Thoracic aorta (tissue), 2 donors: ENCODE data around the gene KRT3. TPM values are rescaled to one million over a fixed set of nuclear protein-coding genes. Genes with fewer than 3 reads are reported as not detected.
"Not testable (repeated sequence)": the region's sequence is repeated elsewhere in the genome, so short reads cannot be mapped to it uniquely, and the experiment has no call there.

Experiments used
- ATAC-seq: fragments of 150-250 bp; one replicate; pipeline ENCODE4 v1.8.0; 2017; ENCODE audit warnings: low read depth; ENCODE audit not compliant: insufficient number of reproducible peaks, low FRiP score
- DNase-seq: peaks from one replicate; pipeline ENCODE4 v3.0.0-alpha.2; 2020; ENCODE audit warnings: low spot score
- H3K27ac ChIP-seq, 2 donors: fragments of 200-600 bp; sonication (generic); 1 replicate in 1 of 2; 2 replicates in 1 of 2; pipeline ENCODE4 v1.5.1; 2016; ENCODE audit warnings: mild to moderate bottlenecking in 2 of 2, moderate library complexity in 2 of 2
- H3K27me3 ChIP-seq: fragments of 200-600 bp; sonication (generic); replicated peaks from 2 replicates; pipeline ENCODE4 v1.6.0; 2016; ENCODE audit warnings: mild to moderate bottlenecking; ENCODE audit not compliant: insufficient read depth
- H3K36me3 ChIP-seq: fragments of 200-600 bp; sonication (generic); one replicate; pipeline ENCODE4 v1.5.1; 2016
- H3K4me1 ChIP-seq, 2 donors: fragments of 200-600 bp; sonication (generic); 1 replicate in 1 of 2; 2 replicates in 1 of 2; pipeline versions ENCODE4 v1.5.1 to v1.6.0; 2016; ENCODE audit warnings: low read depth in 2 of 2, mild to moderate bottlenecking in 1 of 2; ENCODE audit not compliant: control insufficient read depth in 1 of 2
- H3K4me3 ChIP-seq: fragments of 200-600 bp; sonication (generic); 2 replicates; pipeline ENCODE4 v1.5.1; 2016; ENCODE audit warnings: mild to moderate bottlenecking
- H3K9me3 ChIP-seq: fragments of 200-600 bp; sonication (generic); 2 replicates; pipeline ENCODE4 v1.5.1; 2016
- CTCF ChIP-seq: fragments of 200-600 bp; sonication (generic); IDR thresholded peaks from one replicate; pipeline ENCODE4 v1.5.1; 2019; ENCODE audit warnings: antibody characterized with exemption
- total RNA-seq, 2 donors: library from RNA; depleted of rRNA; stranded (reverse); fragments of >200 nt; gene quantifications; one replicate each; pipeline versions ENCODE4 v1.1.0 to v1.2.3, GENCODE V29; 2016

The KRT3 gene
- total RNA-seq, 2 donors from 2014 or later: not detected

- no peaks in the 10 kb centered on the region for H3K36me3 ChIP-seq
- ATAC-seq (no peak), DNase-seq (no peak)
- H3K27ac ChIP-seq: no peak overlapping the region
- no peak for TF ChIP-seq CTCF
- H3K27me3 ChIP-seq: no peaks in the 10 kb centered on the region
- no peak overlapping the region for H3K4me3 ChIP-seq
- peaks cover 7% of the 10 kb centered on the region for H3K9me3 ChIP-seq
- no peaks in the 10 kb centered on the region for H3K4me1 ChIP-seq
These were observed 34.1 kb downstream of the KRT3 start for GRCh38 chr12:52761802-52762201.

- H3K4me3 ChIP-seq, H3K27ac ChIP-seq, ATAC-seq, H3K27me3 ChIP-seq, H3K4me1 ChIP-seq, DNase-seq, H3K36me3 ChIP-seq, H3K9me3 ChIP-seq: not testable (repeated sequence)
These were observed 34.7 kb downstream of the KRT3 start for GRCh38 chr12:52761218-52761617.

GRCh38 chr12:52760623-52761022, 35.3 kb downstream of the KRT3 start:
- Histone ChIP-seq H3K27me3 (no peaks in the 10 kb centered on the region), H3K9me3 (peaks cover 7% of the 10 kb centered on the region), H3K4me3 (no peak overlapping the region), H3K4me1 (no peaks in the 10 kb centered on the region), H3K27ac (no peak overlapping the region), H3K36me3 (no peaks in the 10 kb centered on the region)
- DNase-seq: no peak
- TF ChIP-seq CTCF: no peak
- ATAC-seq: no peak

- TF ChIP-seq CTCF: no peak
- ATAC-seq (no peak), DNase-seq (no peak)
- Histone ChIP-seq H3K4me1 (no peaks in the 10 kb centered on the region), H3K9me3 (peaks cover 7% of the 10 kb centered on the region), H3K4me3 (no peak overlapping the region), H3K36me3 (no peaks in the 10 kb centered on the region), H3K27me3 (no peaks in the 10 kb centered on the region), H3K27ac (no peak overlapping the region)
These were observed 36.2 kb downstream of the KRT3 start for GRCh38 chr12:52759695-52760094.

- no peak for DNase-seq
- no peak for ATAC-seq
- Histone ChIP-seq H3K27me3 (no peaks in the 10 kb centered on the region), H3K4me1 (no peaks in the 10 kb centered on the region), H3K36me3 (no peaks in the 10 kb centered on the region), H3K4me3 (no peak overlapping the region), H3K9me3 (peaks cover 7% of the 10 kb centered on the region), H3K27ac (no peak overlapping the region)
- TF ChIP-seq CTCF: no peak
These were observed 36.7 kb downstream of the KRT3 start for GRCh38 chr12:52759218-52759617.

GRCh38 chr12:52757449-52758176, 38.3 kb downstream of the KRT3 start:
- Histone ChIP-seq H3K36me3 (no peaks in the 10 kb centered on the region), H3K9me3 (peaks cover 7% of the 10 kb centered on the region), H3K4me3 (no peak overlapping the region), H3K27ac (no peak overlapping the region), H3K4me1 (no peaks in the 10 kb centered on the region), H3K27me3 (no peaks in the 10 kb centered on the region)
- ATAC-seq (no peak), DNase-seq (no peak)
- no peak for TF ChIP-seq CTCF
